Peyer's patch (tissue), 4 donors: ENCODE results near the gene PUS1.

Experiments used
- CTCF ChIP-seq, 6 experiments: fragments of 450-650 bp in 4 of 6; fragments of 200-600 bp in 2 of 6; sonication (generic) in 1 of 6; IDR thresholded peaks; one replicate each; pipeline ENCODE4 v1.5.1; 2017 to 2019; ENCODE audit warnings: antibody characterized with exemption in 6 of 6, mild to moderate bottlenecking in 3 of 6, moderate library complexity in 1 of 6
- POLR2A ChIP-seq, 2 donors: fragments of 450-650 bp; IDR thresholded peaks; one replicate each; pipeline ENCODE4 v1.5.1; 2017; ENCODE audit warnings: antibody characterized with exemption in 2 of 2, mild to moderate bottlenecking in 2 of 2, moderate library complexity in 2 of 2

GRCh38 chr12:131917139-131917710 is 11.9 kb upstream of the PUS1 start:
- TF ChIP-seq CTCF (IDR thresholded peaks at IDR 0.05) (no peak), POLR2A (IDR thresholded peaks at IDR 0.05) (no peak)
